Measurements from ENCODE around the gene LLCFC1.

LLCFC1 gene

GRCh38 chr7:142897691-142898090, 41.6 kb upstream of the LLCFC1 start:
- no peak for TF ChIP-seq EZH2phosphoT487 (IDR thresholded peaks at IDR 0.05; ENCODE audit: borderline replicate concordance, low read length)
- TF ChIP-seq CTCF (IDR thresholded peaks at IDR 0.05; ENCODE audit: low read depth, low read length, poor library complexity, severe bottlenecking): no peak
- H3K9me2 ChIP-seq (replicated peaks; ENCODE audit: control insufficient read depth, low read length): no peaks in the 10 kb centered on the region
- H3K27ac ChIP-seq (ENCODE audit: low read depth, low read length): no peak overlapping the region
- H3K79me2 ChIP-seq (ENCODE audit: control insufficient read depth, low read length): no peaks in the 10 kb centered on the region
- H3K27me3 ChIP-seq (ENCODE audit: control insufficient read depth, low read length): peaks cover 46% of the 10 kb centered on the region
- no peaks in the 10 kb centered on the region for H3F3A ChIP-seq (ENCODE audit: control insufficient read depth, insufficient read depth)
- H3K9me3 ChIP-seq (ENCODE audit: control insufficient read depth, insufficient read depth, low read length): no peaks in the 10 kb centered on the region
- no peaks in the 10 kb centered on the region for H3K36me3 ChIP-seq (ENCODE audit: control insufficient read depth, low read length)
- no peak overlapping the region for H3K4me3 ChIP-seq (ENCODE audit: low read length)
- no peaks in the 10 kb centered on the region for H3K4me1 ChIP-seq (ENCODE audit: control insufficient read depth, low read length)
- H4K20me1 ChIP-seq (ENCODE audit: control insufficient read depth, insufficient read depth, low read depth, low read length): no peaks in the 10 kb centered on the region
- no peak overlapping the region for H3K4me2 ChIP-seq (ENCODE audit: low read length)

- Histone ChIP-seq H3K4me3 (ENCODE audit: low read length) (no peak overlapping the region), H3K9me2 (replicated peaks; ENCODE audit: control insufficient read depth, low read length) (no peaks in the 10 kb centered on the region), H3K4me2 (ENCODE audit: low read length) (no peak overlapping the region), H3K9me3 (ENCODE audit: control insufficient read depth, insufficient read depth, low read length) (no peaks in the 10 kb centered on the region), H3K79me2 (ENCODE audit: control insufficient read depth, low read length) (no peaks in the 10 kb centered on the region), H3K27ac (ENCODE audit: low read depth, low read length) (no peak overlapping the region), H3K27me3 (ENCODE audit: control insufficient read depth, low read length) (peaks cover 43% of the 10 kb centered on the region), H4K20me1 (ENCODE audit: control insufficient read depth, insufficient read depth, low read depth, low read length) (no peaks in the 10 kb centered on the region), H3F3A (ENCODE audit: control insufficient read depth, insufficient read depth) (no peaks in the 10 kb centered on the region), H3K4me1 (ENCODE audit: control insufficient read depth, low read length) (no peaks in the 10 kb centered on the region), H3K36me3 (ENCODE audit: control insufficient read depth, low read length) (no peaks in the 10 kb centered on the region)
- TF ChIP-seq EZH2phosphoT487 (IDR thresholded peaks at IDR 0.05; ENCODE audit: borderline replicate concordance, low read length) (no peak), CTCF (IDR thresholded peaks at IDR 0.05; ENCODE audit: low read depth, low read length, poor library complexity, severe bottlenecking) (no peak)
Observed at GRCh38 chr7:142898377-142899170, 40.7 kb upstream of the LLCFC1 start.

- H3K79me2 ChIP-seq (ENCODE audit: control insufficient read depth, low read length): no peaks in the 10 kb centered on the region
- no peaks in the 10 kb centered on the region for H3K36me3 ChIP-seq (ENCODE audit: control insufficient read depth, low read length)
- H3K4me2 ChIP-seq (ENCODE audit: low read length): no peak overlapping the region
- TF ChIP-seq EZH2phosphoT487 (IDR thresholded peaks at IDR 0.05; ENCODE audit: borderline replicate concordance, low read length): no peak
- TF ChIP-seq CTCF (IDR thresholded peaks at IDR 0.05; ENCODE audit: low read depth, low read length, poor library complexity, severe bottlenecking): no peak
- no peaks in the 10 kb centered on the region for H3K9me2 ChIP-seq (replicated peaks; ENCODE audit: control insufficient read depth, low read length)
- H3K9me3 ChIP-seq (ENCODE audit: control insufficient read depth, insufficient read depth, low read length): peaks cover 3% of the 10 kb centered on the region
- no peak overlapping the region for H3K4me3 ChIP-seq (ENCODE audit: low read length)
- no peaks in the 10 kb centered on the region for H4K20me1 ChIP-seq (ENCODE audit: control insufficient read depth, insufficient read depth, low read depth, low read length)
- H3K27ac ChIP-seq (ENCODE audit: low read depth, low read length): no peak overlapping the region
- peaks cover 43% of the 10 kb centered on the region for H3K27me3 ChIP-seq (ENCODE audit: control insufficient read depth, low read length)
- H3F3A ChIP-seq (ENCODE audit: control insufficient read depth, insufficient read depth): no peaks in the 10 kb centered on the region
- H3K4me1 ChIP-seq (ENCODE audit: control insufficient read depth, low read length): no peaks in the 10 kb centered on the region
Observed at GRCh38 chr7:142899661-142900060, 39.6 kb upstream of the LLCFC1 start.
